Stimulated activated CD4-positive, alpha-beta T cell treated with anti-CD3 and anti-CD28 coated beads, TNF-alpha, amount 100 ng/mL, for 24 hours (primary cell): Measurements from ENCODE around the gene CLEC17A.
A peak's percentile ranks its signal among the peaks of the same experiment; 100 is the strongest.
"Not testable (repeated sequence)": the region's sequence is repeated elsewhere in the genome, so short reads cannot be mapped to it uniquely, and the experiment has no call there.

Experiments
- DNase-seq, 3 experiments: peaks; one replicate each; pipeline ENCODE4 v3.0.0-alpha.2; 2020; ENCODE audit warnings: low read depth in 3 of 3

The CLEC17A gene, protein sequence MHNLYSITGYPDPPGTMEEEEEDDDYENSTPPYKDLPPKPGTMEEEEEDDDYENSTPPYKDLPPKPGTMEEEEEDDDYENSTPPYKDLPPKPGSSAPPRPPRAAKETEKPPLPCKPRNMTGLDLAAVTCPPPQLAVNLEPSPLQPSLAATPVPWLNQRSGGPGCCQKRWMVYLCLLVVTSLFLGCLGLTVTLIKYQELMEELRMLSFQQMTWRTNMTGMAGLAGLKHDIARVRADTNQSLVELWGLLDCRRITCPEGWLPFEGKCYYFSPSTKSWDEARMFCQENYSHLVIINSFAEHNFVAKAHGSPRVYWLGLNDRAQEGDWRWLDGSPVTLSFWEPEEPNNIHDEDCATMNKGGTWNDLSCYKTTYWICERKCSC

DNA sequence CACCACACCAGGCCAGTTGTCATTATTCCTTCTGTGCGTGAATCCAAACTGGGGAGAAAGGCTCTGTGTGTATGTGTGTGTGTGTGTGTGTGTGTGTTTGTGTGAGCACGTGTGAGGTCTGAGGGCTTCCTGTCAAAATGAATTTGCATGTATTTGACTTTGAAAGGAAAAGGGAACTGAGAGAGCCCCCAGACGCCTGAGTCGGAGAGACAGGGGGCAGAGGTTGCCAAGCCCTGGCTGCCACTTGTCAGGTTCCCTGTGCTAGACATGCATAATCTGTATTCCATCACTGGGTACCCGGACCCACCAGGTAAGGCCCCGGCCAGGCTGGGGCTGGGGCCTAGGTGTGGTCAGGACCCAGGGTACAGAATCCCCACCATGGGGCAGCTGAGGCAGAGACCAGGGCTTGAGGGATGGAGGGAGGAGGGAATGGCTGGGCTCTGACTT lies at the start of gene CLEC17A:
Gene CLEC17A (plus strand): TSS at position 191 of the 447 bp plus-strand sequence. CDS start 77 bp downstream, at position 268.
- DNase-seq = no peak

DNA sequence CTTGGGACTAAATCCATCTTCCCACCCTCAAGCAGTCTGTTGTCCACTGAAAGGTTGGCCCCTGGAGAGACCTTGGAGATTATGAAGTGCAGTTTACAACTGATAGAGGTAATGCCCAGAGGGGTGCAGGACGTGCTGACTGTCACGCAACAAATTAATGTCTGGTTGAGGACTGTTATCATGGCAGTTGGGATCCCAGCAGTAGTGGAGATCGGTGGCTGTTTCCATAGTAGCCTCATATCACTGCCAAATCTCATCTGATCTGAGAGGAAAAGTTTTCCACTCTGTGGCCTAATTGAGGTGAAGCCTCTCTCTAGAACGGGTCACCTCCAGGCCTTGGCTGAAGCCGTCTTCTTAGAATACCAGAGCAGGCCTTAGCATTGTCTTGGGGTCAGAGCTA lies 49.4 kb upstream of the CLEC17A start:
- DNase-seq = no peak

DNA sequence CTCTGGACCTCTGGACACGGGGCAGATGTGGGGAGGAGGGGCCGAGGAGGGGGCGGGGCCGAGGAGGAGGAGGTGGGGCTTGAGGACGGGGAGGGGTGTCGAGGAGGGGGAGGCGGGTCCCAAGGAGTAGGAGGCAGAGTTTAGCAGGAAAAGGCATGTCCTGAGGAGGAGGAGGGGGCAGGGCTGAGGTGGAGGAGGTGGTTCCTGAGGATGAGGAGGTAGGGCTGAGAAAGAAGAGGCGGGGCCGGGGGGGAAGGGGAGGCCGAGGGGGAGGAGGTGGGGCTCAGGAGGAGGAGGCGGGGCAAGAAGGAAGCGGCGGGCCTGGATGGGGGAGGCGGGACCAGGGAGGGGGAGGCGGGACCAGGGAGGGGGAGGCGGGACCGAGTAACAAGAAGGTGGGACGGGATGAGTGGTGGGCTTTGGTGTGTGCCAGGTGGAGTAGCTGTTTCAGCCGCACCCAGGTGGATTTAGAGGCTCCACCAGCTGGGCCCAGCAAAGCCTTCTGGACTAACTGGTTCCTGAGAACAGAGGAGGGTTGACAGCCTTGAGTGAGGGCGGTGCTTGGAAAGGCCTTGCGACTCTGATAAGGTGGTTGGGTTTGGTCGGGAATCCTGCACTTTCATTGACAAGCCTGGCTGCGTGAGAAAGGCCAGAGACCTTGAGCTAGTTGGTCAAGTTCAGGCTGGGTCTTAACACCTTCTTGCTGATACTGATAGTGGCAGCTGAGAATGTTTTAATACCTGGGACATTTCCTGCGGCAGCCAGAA lies 45.8 kb upstream of the CLEC17A start:
- peak in 1 of 3 experiments; percentile 52 for DNase-seq

DNA sequence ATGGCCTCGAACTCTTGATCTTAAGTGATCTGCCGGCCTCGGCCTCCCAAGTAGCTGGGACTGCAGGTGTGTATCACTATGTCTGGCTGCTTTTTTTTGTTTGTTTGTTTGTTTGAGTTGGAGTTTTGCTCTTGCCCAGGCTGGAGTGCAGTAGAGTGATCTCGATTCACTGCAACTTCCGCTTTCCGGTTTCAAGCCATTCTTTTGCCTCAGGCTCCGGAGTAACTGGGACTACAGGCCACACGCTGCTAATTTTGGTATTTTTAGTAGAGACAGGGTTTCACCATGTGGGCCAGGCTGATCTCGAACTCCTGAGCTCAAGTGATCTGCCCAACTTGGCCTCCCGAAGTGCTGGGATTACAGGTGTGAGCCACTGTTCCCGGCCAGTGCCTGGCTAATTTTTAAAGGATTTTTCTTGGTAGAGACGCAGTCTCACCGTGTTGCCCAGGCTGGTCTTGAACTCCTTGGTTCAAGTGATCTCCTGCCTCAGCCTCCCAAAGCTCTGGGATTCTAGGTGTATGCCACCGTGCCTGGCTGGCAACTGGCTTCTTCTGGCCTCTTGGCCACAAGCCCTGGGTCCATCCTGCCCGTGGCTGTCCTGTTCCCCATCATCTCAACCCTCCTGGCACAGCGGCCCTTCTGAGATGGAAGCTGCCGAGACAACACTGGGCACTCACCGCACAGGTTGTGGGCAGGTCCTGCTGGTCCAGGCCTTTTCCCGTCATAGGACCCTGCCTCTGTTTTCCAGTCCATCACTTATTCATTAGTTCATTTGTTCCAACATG lies 42.0 kb upstream of the CLEC17A start:
- DNase-seq = no peak

DNA sequence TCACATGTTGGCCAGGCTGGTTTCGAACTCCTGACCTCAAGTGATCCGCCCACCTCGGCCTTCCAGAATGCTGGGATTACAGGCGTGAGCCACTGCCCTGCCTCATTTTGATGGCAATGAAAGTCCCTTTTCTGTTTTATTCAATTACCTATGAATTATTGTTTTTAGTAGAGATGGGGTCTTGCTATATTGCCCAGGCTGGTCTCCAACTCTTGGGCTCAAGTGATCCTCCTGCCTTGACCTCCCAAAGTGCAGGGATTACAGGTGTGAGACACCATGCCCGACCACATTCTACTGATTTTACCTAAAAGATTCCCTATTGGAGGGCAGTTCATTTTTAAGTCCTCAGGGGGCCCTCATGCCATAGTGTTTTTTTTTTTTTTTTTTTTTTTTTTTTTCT lies 40.9 kb upstream of the CLEC17A start:
- DNase-seq = not testable (repeated sequence)

DNA sequence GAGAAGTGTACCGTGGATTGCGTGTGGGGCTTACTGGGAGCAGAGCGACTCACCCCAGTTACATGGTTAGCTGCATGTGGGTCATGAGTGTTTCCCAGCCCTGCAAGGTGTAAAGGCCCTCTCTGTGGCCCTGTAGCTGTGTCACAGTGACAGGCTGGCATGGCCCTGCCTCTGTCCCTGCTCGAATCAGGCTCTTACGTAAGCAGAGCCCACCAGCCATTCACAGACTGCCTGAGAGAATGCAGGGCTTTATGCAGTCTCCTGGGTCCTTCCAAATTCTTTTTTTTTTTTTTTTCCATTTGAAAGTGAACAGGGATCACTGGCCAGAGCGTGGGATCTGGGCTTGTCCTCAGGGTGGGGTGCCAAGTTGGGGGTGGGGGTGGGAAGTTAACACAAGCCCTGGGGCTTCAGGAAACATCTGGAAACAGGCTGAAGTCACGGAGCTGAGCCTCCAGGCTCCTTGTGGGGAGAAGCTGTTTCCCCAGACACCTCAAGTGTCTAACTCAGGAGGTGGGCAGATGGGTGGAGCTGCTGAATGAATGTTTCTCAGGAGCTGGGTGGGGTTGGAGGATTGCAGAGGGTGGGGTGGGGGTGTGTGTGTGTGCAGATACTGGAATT lies 40.1 kb upstream of the CLEC17A start:
- no peak for DNase-seq

DNA sequence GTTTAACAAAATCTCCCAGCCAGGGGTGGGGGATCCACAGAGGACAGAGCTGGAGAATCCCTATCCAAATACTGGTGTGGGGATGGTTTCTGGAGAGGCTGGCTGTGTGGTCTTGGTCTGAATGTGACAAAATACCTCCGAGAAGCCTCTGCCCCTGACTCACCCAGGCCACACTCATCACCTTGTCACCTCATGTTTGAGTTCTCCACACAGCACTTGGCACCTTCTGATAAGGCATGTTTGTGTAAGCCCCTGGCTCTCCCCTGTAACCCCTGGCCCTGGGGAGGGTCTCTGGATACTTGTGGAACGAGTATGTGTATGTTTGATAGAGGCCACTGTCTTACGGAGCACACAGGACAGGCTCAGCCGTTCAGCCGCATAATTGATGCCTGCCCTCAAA lies 38.8 kb upstream of the CLEC17A start:
- DNase-seq = no peak

DNA sequence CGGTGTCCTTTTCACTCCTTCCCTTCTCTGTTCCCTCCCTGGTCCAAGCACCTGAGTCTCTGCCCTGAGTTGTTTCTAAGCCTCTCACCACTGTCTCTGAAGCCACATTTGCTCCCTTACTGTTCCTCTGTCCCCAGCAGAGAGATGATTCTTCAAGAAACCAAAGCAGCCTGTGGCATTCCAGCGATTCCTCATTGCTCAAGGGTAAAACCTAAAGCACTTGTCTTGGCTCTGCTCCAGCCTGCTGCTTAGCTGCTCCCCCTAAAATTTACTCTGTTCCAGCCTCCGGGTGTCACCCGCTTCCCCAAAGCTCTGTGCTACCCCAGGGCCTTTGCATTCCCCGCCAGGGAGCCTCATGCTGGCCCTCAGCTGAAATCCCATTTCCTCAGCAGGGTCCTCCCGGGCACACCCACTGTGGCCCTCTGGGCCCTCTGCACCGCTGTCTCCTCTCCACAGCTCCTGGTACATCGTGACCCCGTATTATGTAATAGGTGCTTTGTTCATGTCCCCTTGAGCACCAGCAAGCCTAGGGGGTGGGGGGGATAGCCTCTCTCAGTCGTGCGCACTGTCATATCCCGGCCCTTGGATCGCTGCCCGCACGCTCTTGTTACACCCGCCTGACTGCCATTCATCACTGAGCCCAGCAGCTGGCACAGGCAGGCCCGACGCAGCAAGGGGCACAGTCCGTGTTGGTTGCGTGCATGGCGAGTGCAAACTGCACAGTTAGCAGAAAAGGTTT lies 37.7 kb upstream of the CLEC17A start:
- DNase-seq = no peak

DNA sequence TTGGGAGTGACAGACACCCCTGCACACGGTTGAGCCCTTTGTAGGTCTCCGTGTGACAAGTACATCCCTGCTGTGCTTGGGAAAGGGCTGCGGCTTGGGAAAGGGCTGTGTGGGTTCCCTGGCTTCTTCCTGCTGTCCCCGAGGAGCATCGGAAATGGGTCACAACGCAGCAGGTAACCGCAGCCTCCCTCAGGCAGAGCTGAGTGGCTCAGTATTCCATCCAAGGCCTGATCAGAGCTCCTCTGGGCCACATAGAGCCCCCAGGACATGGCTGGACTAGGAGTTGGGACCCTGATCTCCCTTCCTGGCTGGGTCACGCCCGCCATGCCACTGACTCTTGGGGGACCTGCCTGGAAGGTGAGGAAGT lies 37.2 kb upstream of the CLEC17A start:
- no peak for DNase-seq

DNA sequence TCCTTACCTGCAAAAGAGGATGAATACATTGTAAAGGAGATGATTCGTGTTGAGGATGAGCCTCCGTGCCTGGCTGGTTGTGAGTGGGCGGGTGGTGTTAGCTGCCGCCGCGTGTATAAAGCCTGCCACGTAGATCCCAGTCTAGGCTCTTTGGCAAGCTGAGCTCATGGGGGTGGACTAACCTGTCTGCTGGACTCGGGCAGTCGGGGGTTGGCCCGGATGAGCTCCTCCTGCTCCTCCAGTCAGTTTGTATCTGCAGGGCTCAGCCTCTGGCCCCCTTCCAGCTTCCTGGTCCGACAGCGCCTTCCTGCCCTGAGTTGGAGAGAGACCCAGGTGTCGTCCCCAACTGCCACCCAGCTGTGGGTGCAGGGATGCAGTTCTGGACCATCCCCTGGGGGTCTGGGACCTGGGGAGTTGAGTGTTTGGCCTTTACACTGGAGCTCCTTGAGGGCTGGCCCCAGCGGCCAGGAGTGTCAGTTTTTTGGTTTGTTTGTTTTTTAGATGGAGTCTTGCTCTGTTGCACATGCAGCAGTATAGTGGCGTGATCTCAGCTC lies 32.6 kb upstream of the CLEC17A start:
- no peak for DNase-seq

DNA sequence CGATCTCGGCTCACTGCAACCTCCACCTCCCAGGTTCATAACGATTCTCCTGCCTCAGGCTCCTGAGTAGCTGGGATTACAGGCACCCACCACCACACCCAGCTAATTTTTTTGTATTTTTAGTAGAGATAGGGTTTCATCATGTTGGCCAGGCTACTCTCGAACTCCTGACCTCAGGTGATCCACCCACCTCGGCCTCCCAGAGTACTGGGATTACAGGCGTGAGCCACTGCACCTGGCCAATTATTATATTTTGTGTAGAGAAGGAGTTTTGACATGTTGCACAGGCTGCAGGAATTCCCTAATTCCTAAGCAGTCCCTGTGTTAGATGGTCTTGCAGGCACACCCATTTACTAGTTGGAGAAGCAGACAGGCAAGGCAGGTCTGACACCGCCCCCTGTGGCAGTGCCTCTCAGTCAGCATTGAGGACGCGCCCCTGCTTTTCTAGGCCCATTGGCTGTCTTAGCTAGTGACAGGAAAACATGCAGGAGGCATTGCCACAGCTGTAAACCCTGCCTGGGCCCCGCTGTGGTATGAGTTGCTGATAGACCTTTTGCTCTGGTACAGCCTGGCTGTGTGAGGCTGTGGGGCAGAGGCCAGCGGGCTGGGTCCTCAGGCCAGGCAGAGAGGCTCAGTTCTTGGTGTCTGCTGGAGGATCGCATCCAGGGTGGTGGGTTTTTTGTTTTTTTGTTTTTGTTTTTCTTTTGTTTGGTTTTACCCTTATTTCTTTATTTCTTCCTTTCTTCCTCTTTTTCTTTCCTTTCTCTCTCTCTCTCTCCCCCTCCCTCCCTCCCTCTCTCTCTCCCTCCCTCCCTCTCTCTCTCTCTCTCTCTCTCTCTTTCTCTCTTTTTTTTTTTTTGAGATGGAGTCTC lies 31.5 kb upstream of the CLEC17A start:
- peak; percentile 46 to 61 (median 46) for DNase-seq

DNA sequence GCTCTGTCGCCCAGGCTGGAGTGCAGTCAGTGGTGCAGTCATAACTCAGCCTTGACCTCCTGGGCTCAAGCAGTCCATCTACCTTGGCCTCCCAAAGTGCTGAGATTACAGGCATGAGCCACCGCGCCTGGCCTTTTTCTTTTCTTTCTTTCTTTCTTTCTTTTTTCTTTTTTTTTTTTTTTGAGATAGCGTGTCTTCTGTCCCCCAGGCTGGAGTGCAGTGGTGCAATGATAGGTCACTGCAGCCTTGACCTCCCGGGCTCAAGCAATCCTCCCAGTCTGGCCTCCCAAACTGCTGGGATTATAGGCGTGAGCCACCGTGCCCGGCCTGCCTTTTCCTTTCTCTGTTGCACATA lies 30.9 kb upstream of the CLEC17A start:
- not testable (repeated sequence) for DNase-seq

DNA sequence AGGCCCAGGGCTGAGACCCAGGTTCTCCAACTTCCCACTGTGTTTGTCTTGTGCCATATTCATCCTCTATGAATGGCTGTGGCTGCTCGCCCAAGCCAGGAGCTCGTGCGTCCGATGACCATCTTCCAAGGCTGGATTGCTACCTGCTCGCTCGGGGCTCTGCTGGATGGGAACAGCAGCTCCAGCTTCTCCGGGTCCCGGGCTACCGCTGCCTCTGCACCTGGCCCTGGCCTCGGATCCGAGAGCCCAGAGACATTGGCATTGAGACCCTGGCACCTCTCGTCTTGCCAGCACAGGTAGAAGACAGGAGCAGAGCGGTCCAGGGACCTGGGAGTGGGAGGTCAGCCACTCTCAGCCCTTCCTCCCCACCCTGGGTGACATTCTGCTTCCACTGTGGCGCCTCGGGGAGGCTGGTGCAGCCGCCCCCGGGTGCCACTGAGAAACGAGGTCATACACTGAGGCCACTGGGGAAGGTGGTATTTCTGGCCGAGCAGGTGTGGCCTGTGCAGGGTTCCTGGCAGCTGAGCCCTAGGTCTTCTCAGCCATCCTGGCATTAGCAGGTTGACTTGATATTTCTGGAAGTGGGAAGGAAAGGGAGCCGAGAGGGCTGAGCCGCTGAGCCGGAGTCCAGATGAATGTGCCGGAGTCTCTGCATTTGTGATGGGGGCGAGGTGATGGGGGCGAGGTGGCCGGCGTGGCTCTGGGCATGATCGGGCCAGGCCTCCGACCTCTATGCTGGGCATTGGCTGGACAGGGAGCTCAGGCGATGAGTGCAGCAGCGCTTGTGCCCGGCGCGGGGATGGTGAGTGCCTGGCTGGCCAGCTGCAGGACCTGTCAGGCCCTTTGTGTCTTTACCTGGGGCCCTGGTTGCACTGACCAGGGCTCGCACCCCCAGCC lies 29.6 kb upstream of the CLEC17A start:
- DNase-seq = no peak

DNA sequence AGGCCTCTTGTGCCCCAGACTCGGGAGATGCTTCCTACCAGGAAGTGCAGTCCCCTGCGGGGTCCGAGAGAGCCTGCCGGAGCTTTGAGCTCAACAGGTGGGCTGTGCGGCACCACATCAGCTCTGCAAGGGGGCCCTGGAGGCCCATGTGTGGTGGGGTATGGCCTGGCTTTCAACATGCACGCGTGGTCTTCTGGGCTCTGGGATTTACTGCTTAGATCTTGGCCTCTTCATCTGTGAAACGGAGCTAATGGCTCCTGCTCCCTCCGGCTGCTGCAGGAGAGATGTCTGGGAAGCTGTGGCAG lies 29.0 kb upstream of the CLEC17A start:
- DNase-seq = no peak

DNA sequence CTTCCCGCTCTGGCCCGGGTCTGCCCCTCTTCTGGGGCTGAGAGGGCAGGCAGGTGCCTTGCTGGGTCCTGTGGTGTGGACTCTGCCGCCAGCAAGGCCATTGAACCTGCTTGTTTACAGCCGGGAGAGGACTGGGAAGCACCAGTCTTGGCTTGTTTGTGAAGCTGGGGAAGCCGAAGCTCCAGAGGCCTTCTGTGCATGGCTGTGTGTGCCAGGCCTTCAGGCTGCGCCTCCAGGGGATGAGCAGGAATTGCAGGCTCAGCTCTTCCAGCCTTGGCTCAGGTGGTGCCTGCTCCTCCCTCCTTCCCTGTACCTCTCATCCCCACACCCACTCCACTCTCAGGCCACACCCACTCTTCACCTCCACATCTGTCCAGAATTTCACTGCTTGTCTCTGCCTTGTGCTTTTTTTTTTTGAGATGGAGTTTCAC lies 28.5 kb upstream of the CLEC17A start:
- DNase-seq = no peak

DNA sequence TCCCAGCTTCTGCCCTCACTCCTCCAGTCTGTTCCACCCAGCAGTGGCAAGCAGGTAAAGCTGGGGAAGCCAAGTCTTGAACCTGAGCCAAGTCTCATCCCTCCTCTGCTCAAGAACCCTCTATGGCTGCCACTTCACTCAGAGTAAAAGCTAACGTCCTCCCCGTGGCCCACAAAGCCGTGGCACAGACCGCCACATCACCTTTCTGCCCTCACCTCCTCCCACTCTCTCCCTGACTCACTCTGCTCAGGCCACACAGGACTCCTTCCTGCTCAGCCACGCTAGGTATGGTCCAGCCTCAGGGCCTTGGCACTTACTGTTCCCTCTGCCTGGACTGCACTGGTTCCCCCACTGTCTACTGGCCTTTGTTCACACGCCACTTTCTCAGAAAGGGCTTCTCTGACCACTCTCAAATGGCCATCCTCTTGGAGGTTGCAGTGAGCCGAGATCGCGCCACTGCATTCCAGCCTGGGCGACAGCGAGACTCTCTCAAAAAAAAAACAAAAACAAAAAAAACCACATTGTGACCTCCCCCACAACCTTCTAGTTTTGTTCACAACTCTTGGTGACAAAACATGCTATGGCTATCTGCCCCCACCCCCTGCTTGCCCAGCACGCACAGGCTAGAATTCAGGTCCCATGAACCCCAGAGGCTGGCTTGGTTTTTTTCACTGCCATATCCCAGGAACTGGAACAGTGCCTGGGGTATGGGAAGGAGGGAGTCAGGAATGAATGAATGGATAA lies 26.8 kb upstream of the CLEC17A start:
- DNase-seq = no peak

DNA sequence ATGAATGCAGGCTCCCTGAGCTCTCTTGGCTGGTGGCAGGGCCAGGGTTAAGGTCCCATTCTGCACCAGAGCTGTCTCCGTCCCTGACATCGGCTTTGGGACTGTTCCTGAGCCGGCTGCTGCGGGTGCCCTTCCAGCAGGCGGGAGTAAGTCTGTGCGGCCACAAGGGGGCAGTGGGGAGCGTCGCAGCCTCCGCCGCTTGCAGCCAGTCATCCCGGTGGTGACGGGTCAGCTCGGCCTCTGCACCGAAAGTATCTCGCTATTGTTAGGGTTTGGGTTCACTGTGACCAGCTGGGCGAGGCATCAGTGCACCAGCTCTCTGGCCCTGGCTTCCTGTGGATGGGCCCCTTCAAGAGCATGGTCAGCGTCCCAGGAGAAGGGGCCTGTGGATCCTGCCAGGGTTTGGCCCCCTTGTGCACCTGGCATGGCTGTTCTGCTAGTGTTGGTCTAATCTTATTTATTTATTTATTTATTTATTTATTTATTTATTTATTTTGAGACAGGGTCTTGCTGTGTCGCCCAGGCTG lies 26.2 kb upstream of the CLEC17A start:
- DNase-seq = peak; percentile 58 to 78 (median 58)
